HL-60 (cell line): Measurements from ENCODE around the gene WDFY4.

Source experiments
- CTCF ChIP-seq: IDR thresholded peaks from one replicate; pipeline ENCODE4 v1.5.1; 2011; ENCODE audit warnings: low read length, control low read depth, inconsistent platforms; ENCODE audit not compliant: insufficient read depth
- GABPA ChIP-seq: IDR thresholded peaks from 2 replicates; pipeline ENCODE4 v1.6.1; 2012; ENCODE audit warnings: low read depth
- POLR2AphosphoS5 ChIP-seq: IDR thresholded peaks from 2 replicates; pipeline ENCODE4 v1.6.1; 2012; ENCODE audit warnings: low read depth

GRCh38 chr10:48801001-48801421 is 116.3 kb downstream of the WDFY4 start:
- no peak for TF ChIP-seq GABPA
- TF ChIP-seq CTCF, result no peak
- no peak for TF ChIP-seq POLR2AphosphoS5
